Liver (tissue), 9 donors: ENCODE data around the gene SCP2. TPM values are rescaled to one million over a fixed set of nuclear protein-coding genes. Genes with fewer than 3 reads are reported as not detected.

ENCODE experiments used
- DNase-seq: peaks from one replicate; pipeline ENCODE4 v3.0.0-alpha.2; 2017; ENCODE audit warnings: low spot score
- H3K27ac ChIP-seq, 2 donors: one replicate each; pipeline ENCODE4 v1.7.0; 2013; ENCODE audit warnings: inconsistent platforms in 2 of 2, low read length in 2 of 2, control low read depth in 1 of 2, low read depth in 1 of 2, mild to moderate bottlenecking in 1 of 2
- H3K27me3 ChIP-seq, 4 donors: one replicate each; pipeline versions ENCODE4 v1.6.1 to v1.7.0; 2013; ENCODE audit warnings: low read length in 3 of 4, inconsistent platforms in 1 of 4, mild to moderate bottlenecking in 1 of 4, moderate library complexity in 1 of 4; ENCODE audit not compliant: control insufficient read depth in 4 of 4, insufficient read depth in 4 of 4
- H3K36me3 ChIP-seq, 4 donors: one replicate each; pipeline versions ENCODE4 v1.6.1 to v1.7.0; 2013; ENCODE audit warnings: low read length in 3 of 4, mild to moderate bottlenecking in 3 of 4, low read depth in 1 of 4, moderate library complexity in 1 of 4; ENCODE audit not compliant: control insufficient read depth in 4 of 4, insufficient read depth in 3 of 4
- H3K4me1 ChIP-seq, 4 donors: one replicate each; pipeline versions ENCODE4 v1.6.1 to v1.7.0; 2013; ENCODE audit warnings: low read length in 3 of 4, mild to moderate bottlenecking in 3 of 4, moderate library complexity in 1 of 4; ENCODE audit not compliant: control insufficient read depth in 4 of 4, insufficient read depth in 4 of 4
- H3K4me3 ChIP-seq, 3 donors: one replicate each; pipeline versions ENCODE4 v1.6.1 to v1.7.0; 2013; ENCODE audit warnings: low read length in 3 of 3, control low read depth in 1 of 3, low read depth in 1 of 3, mild to moderate bottlenecking in 1 of 3
- H3K9ac ChIP-seq, 2 donors: one replicate each; pipeline ENCODE4 v1.7.0; 2013; ENCODE audit warnings: low read length in 2 of 2, mild to moderate bottlenecking in 2 of 2, moderate library complexity in 2 of 2, control low read depth in 1 of 2, low read depth in 1 of 2
- H3K9me3 ChIP-seq, 4 donors: one replicate each; pipeline versions ENCODE4 v1.6.1 to v1.7.0; 2013; ENCODE audit warnings: low read length in 3 of 4; ENCODE audit not compliant: control insufficient read depth in 4 of 4
- FOXA1 ChIP-seq: IDR thresholded peaks from 2 replicates; pipeline ENCODE4 v1.6.1; 2016; ENCODE audit warnings: antibody characterized with exemption
- FOXA2 ChIP-seq: IDR thresholded peaks from 2 replicates; pipeline ENCODE4 v1.6.1; 2016; ENCODE audit warnings: antibody characterized with exemption
- GABPA ChIP-seq, 2 donors: IDR thresholded peaks in 1 of 2; conservative IDR thresholded peaks in 1 of 2; 2 replicates each; pipeline ENCODE4 v1.6.1; 2016; ENCODE audit warnings: antibody characterized with exemption in 2 of 2, mild to moderate bottlenecking in 1 of 2, moderate library complexity in 1 of 2
- HNF4A ChIP-seq, 2 donors: conservative IDR thresholded peaks; 2 replicates each; pipeline ENCODE4 v1.6.1; 2016; ENCODE audit warnings: antibody characterized with exemption in 2 of 2, mild to moderate bottlenecking in 2 of 2
- HNF4G ChIP-seq: IDR thresholded peaks from 2 replicates; pipeline ENCODE4 v1.6.1; 2016; ENCODE audit warnings: antibody characterized with exemption
- MAX ChIP-seq: IDR thresholded peaks from 2 replicates; pipeline ENCODE4 v1.6.1; 2016; ENCODE audit warnings: antibody characterized with exemption
- RAD21 ChIP-seq, 2 donors: IDR thresholded peaks; 2 replicates each; pipeline ENCODE4 v1.6.1; 2016; ENCODE audit warnings: antibody characterized with exemption in 2 of 2, mild to moderate bottlenecking in 2 of 2
- SP1 ChIP-seq: IDR thresholded peaks from 2 replicates; pipeline ENCODE4 v1.6.1; 2018; ENCODE audit warnings: antibody characterized with exemption, mild to moderate bottlenecking
- WGBS: extraction: QIAGEN DNeasy Blood & Tissue Kit; methylation state at CpG from one replicate; pipeline ENCODE4 v1.1.7; 2013; 5-methylcytosine and 5-hydroxymethylcytosine counted together
- polyA plus RNA-seq, 2 donors: library from polyadenylated mRNA; stranded (reverse) in 1 of 2; unstranded in 1 of 2; fragments of 200-250 nt in 1 of 2; fragments of >200 nt in 1 of 2; fragmentation: Nextera tagmentation in 1 of 2; extraction: Ambion mirVana in 1 of 2; gene quantifications; one replicate each; pipeline versions ENCODE4 v1.2.1 to v1.2.3, GENCODE V29; 2013 to 2015
- total RNA-seq, 2 donors: library from RNA; depleted of rRNA; stranded (reverse); fragments of >200 nt; gene quantifications; one replicate each; pipeline ENCODE4 v1.2.3, GENCODE V29; 2014
- TF ChIP-seq, protein P1 (sequence below): IDR thresholded peaks from 2 replicates; pipeline ENCODE4 v1.6.1; 2016; ENCODE audit warnings: antibody characterized with exemption
- TF ChIP-seq, protein P2 (sequence below): fragments of 150-350 bp; IDR thresholded peaks from 2 replicates; pipeline ENCODE4 v1.5.1; 2017; ENCODE audit warnings: improper control_type of control experiment, low read depth, low read length; ENCODE audit not compliant: missing input control
- donor health status: healthy.
- donor health status: healthy.
- donor health status: healthy.
- donor health status: healthy.
- donor health status: healthy.

SCP2 gene
- total and polyA plus RNA-seq, 4 donors, result 122 to 811 (median 529) TPM

DNA sequence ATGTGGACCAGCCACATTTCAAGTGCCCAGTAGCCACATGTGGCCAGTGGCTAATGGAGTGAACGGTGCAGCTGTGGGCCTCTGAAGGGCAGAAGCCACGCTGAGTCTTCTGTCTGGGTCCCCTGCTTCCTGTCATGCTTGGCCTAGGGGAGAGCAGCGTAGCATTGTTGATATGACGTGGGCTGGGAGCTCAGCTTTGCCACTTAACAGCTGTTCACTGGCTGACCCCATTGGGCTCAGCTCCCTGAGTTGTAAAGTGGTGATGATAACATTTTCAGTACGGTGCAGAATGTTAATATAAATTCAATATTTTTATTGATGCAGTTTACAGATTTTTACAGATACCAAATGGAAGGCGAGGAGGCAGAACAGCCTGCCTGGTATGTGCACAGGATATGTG, 139.4 kb downstream of the SCP2 start:
- Histone ChIP-seq H3K27me3 (no peaks in the 10 kb centered on the region), H3K4me1 (peaks cover 2 to 5% (median 3%) of the 10 kb centered on the region in 4 donors), H3K9ac (no peak overlapping the region), H3K4me3 (no peak overlapping the region), H3K9me3 (no peaks in the 10 kb centered on the region), H3K36me3 (no peaks in the 10 kb centered on the region), H3K27ac (no peak overlapping the region)
- WGBS, result 87% methylated on average over 6 of the region's 6 CpGs
- TF ChIP-seq GABPA (IDR thresholded peaks at IDR 0.05 in 1 of 2, conservative IDR thresholded peaks at IDR 0.05 in 1 of 2), result no peak
- no peak for DNase-seq

DNA sequence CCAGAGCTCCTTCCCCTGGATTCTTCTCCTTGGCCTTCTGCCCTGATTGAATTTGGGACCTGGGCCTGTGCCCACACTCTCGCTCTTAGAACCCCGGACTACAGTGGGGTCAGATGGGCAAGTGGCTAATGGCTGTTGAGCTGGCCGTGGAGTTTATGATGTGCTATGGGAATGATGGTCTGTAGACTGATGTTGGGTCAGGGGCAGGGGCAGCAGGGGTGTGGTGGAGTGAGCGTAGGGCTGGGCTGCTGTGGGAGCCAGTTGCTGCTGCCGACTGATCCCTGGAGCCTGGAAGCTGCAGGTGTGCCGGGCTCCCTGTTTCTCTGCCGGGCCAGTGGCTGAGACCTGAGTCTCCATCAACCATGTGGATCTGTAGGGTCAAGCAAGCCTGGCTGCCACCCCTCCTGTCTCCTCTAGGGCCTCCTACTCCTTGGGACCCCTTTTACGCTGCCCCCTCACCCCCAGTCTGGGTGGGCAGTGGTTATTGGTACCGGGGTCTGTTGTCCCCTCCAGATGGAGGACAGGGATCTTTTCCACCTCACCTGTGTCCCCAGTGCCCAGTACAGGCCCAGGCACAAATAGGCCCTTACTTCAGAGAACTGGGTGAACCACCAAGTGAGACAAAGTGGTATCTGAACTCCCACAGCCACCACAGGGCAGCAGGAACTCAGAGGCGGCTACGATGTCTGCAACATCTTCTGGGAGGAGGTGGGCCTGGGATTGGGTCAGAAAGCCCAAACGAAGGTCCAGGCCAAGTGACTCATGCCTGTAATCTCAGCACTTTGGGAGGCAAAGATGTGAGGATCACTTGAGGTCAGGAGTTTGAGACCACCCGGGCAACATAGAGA, 140.0 kb downstream of the SCP2 start:
- Histone ChIP-seq H3K4me3 (no peak overlapping the region), H3K27ac (no peak overlapping the region), H3K9ac (no peak overlapping the region), H3K27me3 (no peaks in the 10 kb centered on the region), H3K9me3 (no peaks in the 10 kb centered on the region), H3K36me3 (no peaks in the 10 kb centered on the region), H3K4me1 (peaks cover 0 to 4% (median 1%) of the 10 kb centered on the region in 4 donors)
- 90% methylated on average over 13 of the region's 13 CpGs for WGBS
- TF ChIP-seq FOXA1, result no peak
- TF ChIP-seq MAX, result no peak
- TF ChIP-seq FOXA2, result no peak
- TF ChIP-seq, protein P1, sequence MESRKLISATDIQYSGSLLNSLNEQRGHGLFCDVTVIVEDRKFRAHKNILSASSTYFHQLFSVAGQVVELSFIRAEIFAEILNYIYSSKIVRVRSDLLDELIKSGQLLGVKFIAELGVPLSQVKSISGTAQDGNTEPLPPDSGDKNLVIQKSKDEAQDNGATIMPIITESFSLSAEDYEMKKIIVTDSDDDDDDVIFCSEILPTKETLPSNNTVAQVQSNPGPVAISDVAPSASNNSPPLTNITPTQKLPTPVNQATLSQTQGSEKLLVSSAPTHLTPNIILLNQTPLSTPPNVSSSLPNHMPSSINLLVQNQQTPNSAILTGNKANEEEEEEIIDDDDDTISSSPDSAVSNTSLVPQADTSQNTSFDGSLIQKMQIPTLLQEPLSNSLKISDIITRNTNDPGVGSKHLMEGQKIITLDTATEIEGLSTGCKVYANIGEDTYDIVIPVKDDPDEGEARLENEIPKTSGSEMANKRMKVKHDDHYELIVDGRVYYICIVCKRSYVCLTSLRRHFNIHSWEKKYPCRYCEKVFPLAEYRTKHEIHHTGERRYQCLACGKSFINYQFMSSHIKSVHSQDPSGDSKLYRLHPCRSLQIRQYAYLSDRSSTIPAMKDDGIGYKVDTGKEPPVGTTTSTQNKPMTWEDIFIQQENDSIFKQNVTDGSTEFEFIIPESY, result no peak
- no peak for DNase-seq

GRCh38 chr1:53067886-53068285, 140.8 kb downstream of the SCP2 start:
- Histone ChIP-seq H3K27ac (no peak overlapping the region), H3K36me3 (no peaks in the 10 kb centered on the region), H3K9me3 (no peaks in the 10 kb centered on the region), H3K4me3 (no peak overlapping the region), H3K4me1 (peaks cover 0 to 1% (median 0%) of the 10 kb centered on the region in 4 donors), H3K9ac (no peak overlapping the region), H3K27me3 (no peaks in the 10 kb centered on the region)
- WGBS, result 96% methylated on average over 2 of the region's 2 CpGs
- no peak for DNase-seq
- TF ChIP-seq, protein P1, result no peak
- no peak for TF ChIP-seq RAD21 (IDR thresholded peaks at IDR 0.05)
- TF ChIP-seq FOXA1, result no peak
- no peak for TF ChIP-seq HNF4A (conservative IDR thresholded peaks at IDR 0.05)
- TF ChIP-seq, protein P2, sequence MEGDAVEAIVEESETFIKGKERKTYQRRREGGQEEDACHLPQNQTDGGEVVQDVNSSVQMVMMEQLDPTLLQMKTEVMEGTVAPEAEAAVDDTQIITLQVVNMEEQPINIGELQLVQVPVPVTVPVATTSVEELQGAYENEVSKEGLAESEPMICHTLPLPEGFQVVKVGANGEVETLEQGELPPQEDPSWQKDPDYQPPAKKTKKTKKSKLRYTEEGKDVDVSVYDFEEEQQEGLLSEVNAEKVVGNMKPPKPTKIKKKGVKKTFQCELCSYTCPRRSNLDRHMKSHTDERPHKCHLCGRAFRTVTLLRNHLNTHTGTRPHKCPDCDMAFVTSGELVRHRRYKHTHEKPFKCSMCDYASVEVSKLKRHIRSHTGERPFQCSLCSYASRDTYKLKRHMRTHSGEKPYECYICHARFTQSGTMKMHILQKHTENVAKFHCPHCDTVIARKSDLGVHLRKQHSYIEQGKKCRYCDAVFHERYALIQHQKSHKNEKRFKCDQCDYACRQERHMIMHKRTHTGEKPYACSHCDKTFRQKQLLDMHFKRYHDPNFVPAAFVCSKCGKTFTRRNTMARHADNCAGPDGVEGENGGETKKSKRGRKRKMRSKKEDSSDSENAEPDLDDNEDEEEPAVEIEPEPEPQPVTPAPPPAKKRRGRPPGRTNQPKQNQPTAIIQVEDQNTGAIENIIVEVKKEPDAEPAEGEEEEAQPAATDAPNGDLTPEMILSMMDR, result no peak
- no peak for TF ChIP-seq HNF4G
- no peak for TF ChIP-seq MAX
- TF ChIP-seq SP1, result no peak
- no peak for TF ChIP-seq FOXA2
